Natural killer cell treated with Interleukin-12 subunit alpha and Interleukin-12 subunit beta and Interleukin-15 and Interleukin-18, amount 100 ng/mL, for 72 hours (primary cell): Measurements from ENCODE around the gene BPIFB6. TPM values are rescaled to one million over a fixed set of nuclear protein-coding genes. Genes with fewer than 3 reads are reported as not detected.

Experiments
- ATAC-seq, 2 donors: fragments of 150-1000 bp; cut with Tn5 transposase in 1 of 2; sonication (Bioruptor Pico), chemical (Tn5 transposase) in 1 of 2; 2 replicates each; pipeline ENCODE4 v1.10.0; 2021
- DNase-seq: peaks from one replicate; pipeline ENCODE4 v3.0.0; 2022; ENCODE audit warnings: low spot score
- H3K27ac Mint-ChIP-seq, 2 donors: 1 replicate in 1 of 2; 2 replicates in 1 of 2; pipeline ENCODE4 v1.8.0; 2022; ENCODE audit warnings: mixed read lengths in 2 of 2, mild to moderate bottlenecking in 1 of 2, moderate library complexity in 1 of 2
- H3K27me3 Mint-ChIP-seq, 2 donors: 1 replicate in 1 of 2; 2 replicates in 1 of 2; pipeline ENCODE4 v1.8.0; 2022; ENCODE audit warnings: mixed read lengths in 2 of 2
- H3K36me3 Mint-ChIP-seq: one replicate; pipeline ENCODE4 v1.8.0; 2022; ENCODE audit warnings: mixed read lengths
- H3K4me1 Mint-ChIP-seq, 2 donors: 1 replicate in 1 of 2; 2 replicates in 1 of 2; pipeline ENCODE4 v1.8.0; 2022; ENCODE audit warnings: low read depth in 2 of 2, mixed read lengths in 2 of 2, mild to moderate bottlenecking in 1 of 2
- H3K4me3 Mint-ChIP-seq: one replicate; pipeline ENCODE4 v1.8.0; 2022; ENCODE audit warnings: mixed read lengths
- H3K9me3 Mint-ChIP-seq: 2 replicates; pipeline ENCODE4 v1.8.0; 2022; ENCODE audit warnings: mixed read lengths
- total RNA-seq, 2 donors: library from RNA; stranded (reverse); gene quantifications; one replicate each; pipeline ENCODE4 v1.2.3, GENCODE V29; 2022

BPIFB6 gene
- total RNA-seq, 2 donors from 2014 or later = not detected

DNA sequence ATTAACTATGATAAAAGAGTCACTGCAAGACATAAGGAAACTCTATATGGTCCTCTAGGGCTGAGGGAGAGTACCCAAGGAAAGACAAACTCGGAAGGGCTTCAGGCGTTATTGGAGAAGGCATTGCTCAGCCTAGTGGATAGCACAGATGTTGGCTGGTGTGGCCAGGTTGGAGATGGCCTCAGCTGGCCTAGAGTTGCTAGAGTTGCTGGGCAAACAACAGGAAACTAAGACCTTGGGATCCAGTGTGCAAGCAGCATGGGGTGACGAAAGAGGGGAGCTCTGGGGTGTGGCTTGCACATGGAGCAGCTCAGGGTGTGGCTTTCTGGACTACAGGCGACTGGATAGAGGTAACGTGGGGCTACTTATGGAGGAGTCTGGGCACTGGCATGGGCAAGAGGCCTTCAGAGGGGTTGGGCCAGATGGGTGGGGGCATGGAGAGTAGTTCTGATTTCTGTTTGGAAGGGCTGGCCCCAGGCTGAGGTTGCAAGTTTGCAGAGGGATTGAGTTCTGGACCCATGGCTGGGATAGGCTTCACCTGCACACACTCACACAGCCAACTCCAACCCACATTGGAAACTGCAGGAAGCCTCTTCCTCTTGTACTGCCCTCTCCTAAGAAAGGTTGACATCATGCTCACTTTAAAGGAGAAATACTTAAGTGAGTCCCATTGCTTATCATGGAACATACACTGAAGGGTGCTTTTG, 5.2 kb upstream of the BPIFB6 start:
- Mint-ChIP-seq H3K27me3 (no peaks in the 10 kb centered on the region), H3K27ac (no peak overlapping the region), H3K9me3 (no peaks in the 10 kb centered on the region), H3K36me3 (no peaks in the 10 kb centered on the region), H3K4me1 (no peaks in the 10 kb centered on the region), H3K4me3 (no peak overlapping the region)
- no peak for ATAC-seq
- no peak for DNase-seq

- Mint-ChIP-seq H3K36me3 (no peaks in the 10 kb centered on the region), H3K4me3 (no peak overlapping the region), H3K4me1 (no peaks in the 10 kb centered on the region), H3K9me3 (no peaks in the 10 kb centered on the region), H3K27me3 (no peaks in the 10 kb centered on the region), H3K27ac (no peak overlapping the region)
- ATAC-seq (no peak), DNase-seq (no peak)
Observed at GRCh38 chr20:33026779-33027759, 4.4 kb upstream of the BPIFB6 start.

DNA sequence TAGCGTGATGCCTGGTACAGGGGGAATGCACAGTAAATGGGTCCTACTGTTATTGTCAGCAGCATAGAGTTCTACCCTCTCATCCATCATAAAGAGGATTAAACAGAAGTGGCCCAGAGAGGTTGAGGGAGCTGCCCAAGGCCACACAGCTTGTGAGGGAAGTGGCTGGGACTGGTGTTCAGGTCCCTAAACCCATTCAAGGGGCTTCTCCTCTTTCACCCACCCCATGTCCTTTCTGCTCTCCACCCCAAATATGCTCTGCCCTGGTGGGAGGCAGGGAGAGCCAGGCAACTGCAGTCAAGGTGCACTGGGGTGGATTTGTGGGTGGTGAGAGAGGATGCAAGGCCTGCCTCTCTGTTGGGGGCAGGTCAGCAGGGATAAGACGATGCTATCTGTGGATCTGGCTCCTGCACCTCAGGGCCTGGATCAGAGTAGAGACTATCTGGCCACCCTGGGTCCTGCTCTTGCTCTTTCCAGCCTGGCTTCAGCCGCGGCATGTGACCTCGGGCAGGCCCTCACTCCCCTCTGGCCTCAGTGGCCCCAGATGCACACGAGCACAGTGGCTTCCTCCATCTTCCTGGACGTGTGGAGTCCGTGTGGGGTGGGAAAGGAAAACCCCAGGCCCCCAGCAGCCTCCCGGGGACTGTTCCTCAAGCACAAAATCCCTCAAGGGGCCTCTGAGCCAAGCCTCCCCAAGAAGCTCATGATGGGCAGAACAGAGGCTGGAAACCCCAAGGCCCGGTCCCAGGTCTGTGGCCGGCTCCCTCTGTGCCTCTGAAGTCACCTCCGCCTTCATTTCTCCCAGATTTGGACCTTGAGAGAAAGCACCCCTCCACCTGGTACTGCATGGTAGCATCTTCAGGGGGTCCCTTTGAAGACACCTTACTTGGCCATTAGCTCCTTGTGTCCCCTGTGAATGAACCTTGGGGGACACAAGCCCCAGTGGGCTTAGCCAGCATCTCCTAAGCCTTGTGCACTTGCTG, 3.4 kb upstream of the BPIFB6 start:
- H3K36me3 Mint-ChIP-seq = no peaks in the 10 kb centered on the region
- H3K4me3 Mint-ChIP-seq = no peak overlapping the region
- no peaks in the 10 kb centered on the region for H3K27me3 Mint-ChIP-seq
- DNase-seq = no peak
- no peak overlapping the region for H3K27ac Mint-ChIP-seq
- no peak for ATAC-seq
- no peaks in the 10 kb centered on the region for H3K9me3 Mint-ChIP-seq
- H3K4me1 Mint-ChIP-seq = no peaks in the 10 kb centered on the region

DNA sequence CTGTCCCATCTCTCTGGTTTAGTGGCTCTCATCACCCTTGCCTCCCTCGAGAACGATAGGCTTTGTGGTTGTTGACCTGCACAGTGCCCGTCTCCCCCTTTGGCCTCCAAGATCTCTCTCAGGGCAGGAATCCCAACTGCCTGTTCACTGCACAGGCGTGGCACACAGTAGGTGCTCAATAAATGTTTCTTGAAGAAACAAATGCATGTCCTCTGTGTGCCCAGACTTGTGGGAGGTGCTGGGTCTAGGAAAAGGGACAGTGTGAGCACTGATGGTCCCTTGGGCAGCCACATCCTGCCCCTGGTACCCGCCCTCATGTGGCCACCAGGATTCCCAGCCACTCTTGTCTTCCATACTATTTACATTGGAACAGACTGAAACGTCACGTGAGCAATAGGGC, 2.6 kb upstream of the BPIFB6 start:
- H3K27ac Mint-ChIP-seq = no peak overlapping the region
- no peaks in the 10 kb centered on the region for H3K27me3 Mint-ChIP-seq
- ATAC-seq (no peak), DNase-seq (no peak)
- no peaks in the 10 kb centered on the region for H3K9me3 Mint-ChIP-seq
- H3K4me3 Mint-ChIP-seq = no peak overlapping the region
- no peaks in the 10 kb centered on the region for H3K36me3 Mint-ChIP-seq
- H3K4me1 Mint-ChIP-seq = no peaks in the 10 kb centered on the region

DNA sequence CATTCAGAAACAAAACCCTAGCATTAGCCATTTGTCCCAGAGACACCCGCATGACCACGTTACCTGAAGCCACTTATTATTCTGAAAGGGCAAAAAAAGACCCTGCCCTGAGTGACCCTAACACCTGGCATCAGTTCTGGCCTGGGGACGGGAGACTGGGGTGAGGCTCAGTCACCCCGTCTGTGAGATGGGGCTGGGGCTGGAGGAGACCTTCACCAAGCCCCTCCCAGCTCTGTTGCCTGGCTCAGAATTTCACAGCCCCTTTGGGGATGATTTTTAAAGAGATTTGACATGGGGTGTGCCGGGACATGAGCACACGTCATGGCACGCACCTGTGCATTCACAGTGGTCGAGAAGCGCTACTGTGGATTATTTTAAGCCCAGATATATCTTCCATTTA, 1.4 kb upstream of the BPIFB6 start:
- Mint-ChIP-seq H3K4me3 (no peak overlapping the region), H3K27me3 (no peaks in the 10 kb centered on the region), H3K9me3 (no peaks in the 10 kb centered on the region), H3K36me3 (no peaks in the 10 kb centered on the region), H3K4me1 (no peaks in the 10 kb centered on the region), H3K27ac (no peak overlapping the region)
- ATAC-seq (no peak), DNase-seq (no peak)

DNA sequence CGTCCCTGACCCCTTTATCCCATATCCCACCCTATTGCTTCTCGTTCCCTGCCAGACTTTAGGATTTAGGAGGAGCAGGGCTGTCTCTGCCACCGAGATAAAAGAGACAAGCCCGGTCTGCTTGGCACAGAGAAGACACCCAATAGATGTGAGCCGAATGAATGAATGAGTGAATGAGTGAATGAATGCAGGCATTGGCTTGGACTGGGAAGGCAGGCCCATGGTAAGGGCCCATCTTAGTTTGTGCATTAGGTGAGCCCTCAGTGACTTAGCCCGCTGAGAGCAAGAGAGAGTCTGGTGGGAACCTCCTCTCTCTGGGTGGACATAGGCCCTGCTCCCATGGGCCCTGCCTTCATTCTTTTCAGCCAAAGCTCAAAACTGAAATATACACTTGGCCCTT, 879 bp upstream of the BPIFB6 start:
- no peak for DNase-seq
- no peaks in the 10 kb centered on the region for H3K4me1 Mint-ChIP-seq
- no peaks in the 10 kb centered on the region for H3K9me3 Mint-ChIP-seq
- no peaks in the 10 kb centered on the region for H3K36me3 Mint-ChIP-seq
- H3K4me3 Mint-ChIP-seq = no peak overlapping the region
- no peaks in the 10 kb centered on the region for H3K27me3 Mint-ChIP-seq
- ATAC-seq = no peak
- H3K27ac Mint-ChIP-seq = no peak overlapping the region

DNA sequence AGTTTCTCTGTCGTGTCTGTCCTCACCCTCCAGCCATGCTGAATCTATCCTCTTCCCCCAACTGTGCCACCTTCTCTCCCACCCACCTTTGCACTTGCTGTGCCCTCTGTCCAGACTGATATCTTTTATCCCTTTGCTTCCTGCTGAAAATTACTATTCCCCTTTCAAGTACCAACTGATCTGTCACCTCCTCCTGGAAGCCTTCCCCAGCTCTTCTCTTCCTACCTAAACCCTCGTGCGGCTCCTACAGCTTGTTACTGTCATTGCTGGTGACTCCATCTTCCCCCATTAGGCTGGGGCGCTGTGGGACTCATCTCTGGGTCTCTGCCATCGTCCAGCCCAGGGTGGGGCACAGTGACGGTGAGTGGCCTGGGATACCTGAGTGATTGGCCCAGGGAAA, 1.1 kb downstream of the BPIFB6 start:
- DNase-seq (no peak), ATAC-seq (no peak)
- H3K4me3 Mint-ChIP-seq = no peak overlapping the region
- no peak overlapping the region for H3K27ac Mint-ChIP-seq
- peaks cover 0 to under 1% of the 10 kb centered on the region in 2 donors for H3K27me3 Mint-ChIP-seq
- no peaks in the 10 kb centered on the region for H3K9me3 Mint-ChIP-seq
- no peaks in the 10 kb centered on the region for H3K36me3 Mint-ChIP-seq
- no peaks in the 10 kb centered on the region for H3K4me1 Mint-ChIP-seq

GRCh38 chr20:33033381-33033780, 1.9 kb downstream of the BPIFB6 start:
- H3K9me3 Mint-ChIP-seq = no peaks in the 10 kb centered on the region
- H3K4me3 Mint-ChIP-seq = no peak overlapping the region
- H3K27me3 Mint-ChIP-seq = peaks cover 7 to 9% of the 10 kb centered on the region in 2 donors
- ATAC-seq (no peak), DNase-seq (no peak)
- H3K4me1 Mint-ChIP-seq = no peaks in the 10 kb centered on the region
- H3K36me3 Mint-ChIP-seq = no peaks in the 10 kb centered on the region
- no peak overlapping the region for H3K27ac Mint-ChIP-seq

- H3K4me1 Mint-ChIP-seq = no peaks in the 10 kb centered on the region
- H3K27ac Mint-ChIP-seq = no peak overlapping the region
- H3K4me3 Mint-ChIP-seq = no peak overlapping the region
- H3K9me3 Mint-ChIP-seq = no peaks in the 10 kb centered on the region
- ATAC-seq (no peak), DNase-seq (no peak)
- H3K36me3 Mint-ChIP-seq = no peaks in the 10 kb centered on the region
- H3K27me3 Mint-ChIP-seq = peaks cover 12 to 16% of the 10 kb centered on the region in 2 donors
Observed at GRCh38 chr20:33034115-33034514, 2.7 kb downstream of the BPIFB6 start.

DNA sequence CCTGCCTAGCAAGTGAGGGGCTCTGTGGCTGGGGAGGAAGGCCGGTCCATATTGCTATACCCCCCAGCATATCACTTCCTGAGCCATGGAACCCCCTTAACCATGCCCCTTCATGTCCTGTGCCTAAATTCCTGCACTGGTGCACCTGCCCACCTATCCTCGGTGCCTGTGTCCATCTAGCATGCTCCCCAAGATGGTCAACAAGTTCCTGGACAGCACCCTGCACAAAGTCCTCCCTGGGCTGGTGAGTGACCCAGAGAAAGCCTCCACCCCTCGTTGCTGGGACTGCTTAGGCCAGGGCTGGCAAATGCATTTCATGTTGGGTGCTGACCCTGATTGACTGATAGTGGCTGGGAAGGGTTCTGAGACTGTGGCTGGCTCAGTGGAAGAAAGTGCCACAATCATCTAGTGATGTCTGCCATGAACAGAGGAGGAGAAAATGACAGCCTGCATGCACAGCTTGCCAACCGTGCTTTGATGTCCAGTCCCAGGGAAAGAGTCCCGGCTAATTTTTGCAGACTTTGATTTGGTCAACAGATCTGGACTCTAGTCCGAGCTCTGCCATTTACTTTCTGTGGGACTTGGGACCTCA, 3.5 kb downstream of the BPIFB6 start:
- Mint-ChIP-seq H3K4me3 (no peak overlapping the region), H3K27me3 (peaks cover 13 to 17% of the 10 kb centered on the region in 2 donors), H3K36me3 (no peaks in the 10 kb centered on the region), H3K9me3 (no peaks in the 10 kb centered on the region), H3K4me1 (no peaks in the 10 kb centered on the region), H3K27ac (no peak overlapping the region)
- ATAC-seq = no peak
- no peak for DNase-seq

DNA sequence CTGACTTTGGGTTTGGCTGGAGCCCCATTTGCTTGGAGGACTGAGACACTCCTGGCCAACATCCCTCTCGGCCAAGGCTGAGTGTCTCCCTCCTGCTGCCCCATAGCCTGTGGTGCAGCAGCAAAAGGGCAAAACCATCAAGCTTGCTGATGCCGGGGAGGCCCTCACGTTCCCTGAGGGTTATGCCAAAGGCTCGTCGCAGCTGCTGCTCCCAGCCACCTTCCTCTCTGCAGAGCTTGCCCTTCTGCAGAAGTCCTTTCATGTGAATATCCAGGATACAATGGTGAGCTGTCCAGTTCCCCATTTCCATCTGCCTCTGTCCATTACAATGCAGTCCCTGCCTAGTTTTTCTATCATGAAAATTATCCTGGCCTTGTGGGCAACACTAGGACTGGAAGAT, 6.0 kb downstream of the BPIFB6 start:
- no peaks in the 10 kb centered on the region for H3K4me1 Mint-ChIP-seq
- ATAC-seq (no peak), DNase-seq (no peak)
- no peaks in the 10 kb centered on the region for H3K9me3 Mint-ChIP-seq
- peaks cover 13 to 17% of the 10 kb centered on the region in 2 donors for H3K27me3 Mint-ChIP-seq
- no peaks in the 10 kb centered on the region for H3K36me3 Mint-ChIP-seq
- H3K4me3 Mint-ChIP-seq = no peak overlapping the region
- no peak overlapping the region for H3K27ac Mint-ChIP-seq

DNA sequence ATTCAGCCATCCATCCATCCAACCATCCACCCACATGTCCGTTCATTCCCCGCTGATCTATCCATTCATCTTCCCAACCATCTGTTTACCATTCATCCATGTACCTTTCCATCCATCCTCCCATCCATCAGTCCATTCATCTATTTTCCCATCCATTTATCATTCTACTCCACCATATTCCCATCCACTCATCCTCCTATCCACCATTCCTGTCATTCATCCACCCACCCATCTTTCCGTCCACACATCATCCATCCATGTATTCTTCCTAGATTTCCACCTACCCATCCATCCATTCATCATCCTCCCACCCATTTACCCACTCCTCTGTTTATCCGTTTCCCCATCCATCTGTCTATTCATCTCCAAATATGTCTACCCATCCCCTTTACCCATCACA, 6.8 kb downstream of the BPIFB6 start:
- H3K4me3 Mint-ChIP-seq = no peak overlapping the region
- H3K4me1 Mint-ChIP-seq = no peaks in the 10 kb centered on the region
- H3K27ac Mint-ChIP-seq = no peak overlapping the region
- peaks cover 13 to 17% of the 10 kb centered on the region in 2 donors for H3K27me3 Mint-ChIP-seq
- no peaks in the 10 kb centered on the region for H3K9me3 Mint-ChIP-seq
- DNase-seq (no peak), ATAC-seq (no peak)
- no peaks in the 10 kb centered on the region for H3K36me3 Mint-ChIP-seq

GRCh38 chr20:33042430-33042829, 11.0 kb downstream of the BPIFB6 start:
- Mint-ChIP-seq H3K4me1 (no peaks in the 10 kb centered on the region), H3K36me3 (peaks cover 13% of the 10 kb centered on the region), H3K27me3 (peaks cover 13 to 17% of the 10 kb centered on the region in 2 donors), H3K4me3 (no peak overlapping the region), H3K27ac (no peak overlapping the region), H3K9me3 (peaks cover 9% of the 10 kb centered on the region)
- DNase-seq (no peak), ATAC-seq (no peak)
